ENCODE measurements around the gene KIFC1.

DNA sequence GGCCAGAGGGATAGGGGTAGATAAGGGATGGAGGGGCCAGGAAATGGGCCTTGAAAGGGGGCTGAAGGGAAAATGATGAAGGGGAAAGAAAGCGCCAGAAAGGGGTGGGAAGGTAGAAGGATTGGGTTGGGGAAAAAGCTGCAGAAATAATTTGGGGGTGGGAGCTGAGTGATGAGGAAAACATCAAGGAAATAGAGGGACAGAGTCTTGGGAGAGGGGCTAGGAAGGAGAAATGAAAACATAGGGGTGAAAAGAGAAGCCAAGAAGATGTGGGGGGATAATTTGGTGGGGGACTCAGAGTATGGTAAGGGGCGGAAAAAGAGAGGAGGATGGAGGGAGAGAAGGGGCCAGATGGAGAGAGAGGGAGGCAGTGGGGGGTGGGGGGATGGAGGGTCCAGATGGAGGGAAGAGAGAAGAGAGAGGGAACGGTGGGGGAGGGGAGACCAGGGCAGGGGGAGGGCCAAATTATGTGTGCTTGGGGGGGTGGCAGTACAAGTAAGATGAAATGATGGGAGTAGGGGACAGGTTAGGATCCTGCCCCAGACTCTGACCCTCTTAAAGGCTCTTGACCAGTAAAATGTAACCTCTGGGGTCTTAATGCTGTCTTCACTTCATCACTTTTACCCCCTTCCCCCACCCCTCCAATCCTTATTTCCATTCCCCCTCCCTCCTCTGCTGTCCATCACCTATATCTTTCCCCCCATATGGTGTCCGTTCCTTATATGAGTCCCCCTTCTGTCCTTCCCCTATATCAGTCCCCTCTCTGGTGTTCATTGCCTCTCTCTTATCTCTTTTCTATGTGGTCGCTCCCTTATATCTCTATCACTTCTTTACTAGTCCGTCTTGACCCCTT lies 29.1 kb downstream of the KIFC1 start:
- TF ChIP-seq, protein P1, sequence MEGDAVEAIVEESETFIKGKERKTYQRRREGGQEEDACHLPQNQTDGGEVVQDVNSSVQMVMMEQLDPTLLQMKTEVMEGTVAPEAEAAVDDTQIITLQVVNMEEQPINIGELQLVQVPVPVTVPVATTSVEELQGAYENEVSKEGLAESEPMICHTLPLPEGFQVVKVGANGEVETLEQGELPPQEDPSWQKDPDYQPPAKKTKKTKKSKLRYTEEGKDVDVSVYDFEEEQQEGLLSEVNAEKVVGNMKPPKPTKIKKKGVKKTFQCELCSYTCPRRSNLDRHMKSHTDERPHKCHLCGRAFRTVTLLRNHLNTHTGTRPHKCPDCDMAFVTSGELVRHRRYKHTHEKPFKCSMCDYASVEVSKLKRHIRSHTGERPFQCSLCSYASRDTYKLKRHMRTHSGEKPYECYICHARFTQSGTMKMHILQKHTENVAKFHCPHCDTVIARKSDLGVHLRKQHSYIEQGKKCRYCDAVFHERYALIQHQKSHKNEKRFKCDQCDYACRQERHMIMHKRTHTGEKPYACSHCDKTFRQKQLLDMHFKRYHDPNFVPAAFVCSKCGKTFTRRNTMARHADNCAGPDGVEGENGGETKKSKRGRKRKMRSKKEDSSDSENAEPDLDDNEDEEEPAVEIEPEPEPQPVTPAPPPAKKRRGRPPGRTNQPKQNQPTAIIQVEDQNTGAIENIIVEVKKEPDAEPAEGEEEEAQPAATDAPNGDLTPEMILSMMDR (IDR thresholded peaks at IDR 0.05; ENCODE audit: low read length): no peak
- TF ChIP-seq EZH2 (optimal IDR thresholded peaks at IDR 0.05; ENCODE audit: low read depth, low read length): no peak

All from MM.1S (cell line).